K562 (cell line): ENCODE data around the gene POC1B. TPM values are rescaled to one million over a fixed set of nuclear protein-coding genes. Genes with fewer than 3 reads are reported as not detected.

ENCODE experiments used
- CCNT2 ChIP-seq: IDR thresholded peaks from 2 replicates; pipeline ENCODE4 v1.6.1; 2011; ENCODE audit warnings: borderline replicate concordance, low read depth, mild to moderate bottlenecking, moderate library complexity, mixed read lengths, low read length; ENCODE audit not compliant: insufficient read length; ENCODE audit errors: extremely low read depth
- CEBPB ChIP-seq: fragments of 450-650 bp; IDR thresholded peaks from 2 replicates; pipeline ENCODE4 v1.6.1; 2016; ENCODE audit warnings: missing genetic modification characterization, missing compliant biosample characterization
- CEBPG ChIP-seq, 3 experiments: fragments of 200-800 bp in 1 of 3; sonication (Bioruptor generic) in 1 of 3; sonication (generic) in 1 of 3; formaldehyde crosslinking in 1 of 3; IDR thresholded peaks in 2 of 3; conservative IDR thresholded peaks in 1 of 3; 2 replicates each; pipeline versions ENCODE4 v1.6.1 to v1.8.0; 2016 to 2022; ENCODE audit warnings: missing compliant biosample characterization in 2 of 3, missing genetic modification characterization in 2 of 3, mild to moderate bottlenecking in 1 of 3, missing genetic modification reagents in 1 of 3
- DNMT1 ChIP-seq: fragments of 450-650 bp; IDR thresholded peaks from 2 replicates; pipeline ENCODE4 v1.6.1; 2016; ENCODE audit warnings: antibody characterized with exemption, mild to moderate bottlenecking
- EHMT2 ChIP-seq: fragments of 450-650 bp; IDR thresholded peaks from 2 replicates; pipeline ENCODE4 v1.6.1; 2018; ENCODE audit warnings: antibody characterized with exemption
- ELF4 ChIP-seq: fragments of 450-650 bp; formaldehyde crosslinking; IDR thresholded peaks from 2 replicates; pipeline ENCODE4 v1.4.0; 2022; ENCODE audit warnings: missing genetic modification characterization
- EP300 ChIP-seq: IDR thresholded peaks from 2 replicates; pipeline ENCODE4 v1.6.1; 2012; ENCODE audit warnings: low read length, improper control_type of control experiment
- GABPB1 ChIP-seq: sonication (generic); formaldehyde crosslinking; IDR thresholded peaks from 2 replicates; pipeline ENCODE4 v1.8.0; 2022; ENCODE audit warnings: mild to moderate bottlenecking, missing genetic modification reagents
- GABPB2 ChIP-seq: fragments of 250-450 bp; sonication (Bioruptor Pico); conservative IDR thresholded peaks from 2 replicates; pipeline ENCODE4 v1.5.1; 2021; ENCODE audit warnings: mild to moderate bottlenecking
- L3MBTL2 ChIP-seq: fragments of 450-650 bp; IDR thresholded peaks from 2 replicates; pipeline ENCODE4 v1.6.1; 2016; ENCODE audit warnings: mild to moderate bottlenecking, moderate library complexity
- LCOR ChIP-seq: sonication (generic); formaldehyde crosslinking; IDR thresholded peaks from 2 replicates; pipeline ENCODE4 v1.8.0; 2022; ENCODE audit warnings: mild to moderate bottlenecking, missing genetic modification reagents
- MLX ChIP-seq, 2 experiments: fragments of 450-650 bp in 1 of 2; sonication (generic) in 1 of 2; formaldehyde crosslinking; conservative IDR thresholded peaks; 2 replicates each; pipeline versions ENCODE4 v1.4.0 to v1.8.1; 2020 to 2022; ENCODE audit warnings: mild to moderate bottlenecking in 1 of 2, missing genetic modification reagents in 1 of 2
- MTF1 ChIP-seq: fragments of 250-450 bp; sonication (Bioruptor Pico); IDR thresholded peaks from 2 replicates; pipeline ENCODE4 v1.9.0; 2021; ENCODE audit warnings: moderate library complexity, mild to moderate bottlenecking, inconsistent platforms, borderline replicate concordance
- NFRKB ChIP-seq: fragments of 450-650 bp; IDR thresholded peaks from 2 replicates; pipeline ENCODE4 v1.6.1; 2016; ENCODE audit warnings: low read depth
- NR2C1 ChIP-seq, 2 experiments: fragments of 450-650 bp; IDR thresholded peaks; 2 replicates each; pipeline ENCODE4 v1.6.1; 2017; ENCODE audit warnings: mild to moderate bottlenecking in 2 of 2, antibody characterized with exemption in 1 of 2, inconsistent platforms in 1 of 2, missing compliant biosample characterization in 1 of 2, missing genetic modification characterization in 1 of 2
- PHB2 ChIP-seq: fragments of 450-650 bp; IDR thresholded peaks from 2 replicates; pipeline ENCODE4 v1.6.1; 2017; ENCODE audit warnings: low read depth
- PKNOX1 ChIP-seq: fragments of 450-650 bp; IDR thresholded peaks from 2 replicates; pipeline ENCODE4 v1.6.1; 2016
- POLR3A ChIP-seq: IDR thresholded peaks from 2 replicates; pipeline ENCODE4 v1.6.1; 2011; ENCODE audit warnings: borderline replicate concordance, mild to moderate bottlenecking, moderate library complexity; ENCODE audit not compliant: insufficient read length, insufficient read depth; ENCODE audit errors: extremely low read depth
- POLR3G ChIP-seq: IDR thresholded peaks from 2 replicates; pipeline ENCODE4 v1.6.1; 2011; ENCODE audit not compliant: insufficient read length, insufficient replicate concordance; ENCODE audit errors: extremely low read depth
- RCOR1 ChIP-seq, 2 experiments: IDR thresholded peaks; 2 replicates each; pipeline ENCODE4 v1.6.1; 2012; ENCODE audit warnings: low read depth in 2 of 2, low read length in 2 of 2, borderline replicate concordance in 1 of 2, improper control_type of control experiment in 1 of 2
- SIX5 ChIP-seq, 2 experiments: IDR thresholded peaks; 2 replicates each; pipeline ENCODE4 v1.6.1; 2011; ENCODE audit warnings: low read length in 2 of 2, borderline replicate concordance in 1 of 2, low read depth in 1 of 2, mild to moderate bottlenecking in 1 of 2, moderate library complexity in 1 of 2; ENCODE audit not compliant: insufficient read depth in 1 of 2
- SMAD1 ChIP-seq: fragments of 150-350 bp; IDR thresholded peaks from 2 replicates; pipeline ENCODE4 v1.6.1; 2014; ENCODE audit warnings: low read length, low read depth; ENCODE audit not compliant: partially characterized antibody
- THAP12 ChIP-seq: fragments of 250-450 bp; sonication (Bioruptor Pico); IDR thresholded peaks from 2 replicates; pipeline ENCODE4 v1.9.0; 2021; ENCODE audit warnings: mild to moderate bottlenecking, inconsistent platforms
- ZC3H8 ChIP-seq: fragments of 450-650 bp; IDR thresholded peaks from 2 replicates; pipeline ENCODE4 v1.6.1; 2017
- ZNF586 ChIP-seq: fragments of 450-650 bp; formaldehyde crosslinking; conservative IDR thresholded peaks from 2 replicates; pipeline ENCODE4 v1.4.0; 2020; ENCODE audit warnings: mild to moderate bottlenecking, moderate library complexity
- ZNF830 ChIP-seq: fragments of 250-450 bp; sonication (Bioruptor Pico); IDR thresholded peaks from 2 replicates; pipeline ENCODE4 v1.5.0; 2021; ENCODE audit warnings: mild to moderate bottlenecking
- polyA plus RNA-seq, 8 experiments: library from polyadenylated mRNA; depleted of rRNA in 4 of 8; stranded (reverse) in 5 of 8; unstranded in 3 of 8; fragments of >200 nt; fragmentation: Nextera tagmentation in 2 of 8; fragmentation: Illumina TruSeq in 1 of 8; extraction: Ambion mirVana in 2 of 8; extraction: Trizol in 1 of 8; gene quantifications; 2 replicates each; pipeline versions ENCODE4 v1.2.1 to v1.2.3, GENCODE V29; 2011 to 2014; ENCODE audit warnings: inconsistent platforms in 1 of 8, missing spikeins in 1 of 8
- total RNA-seq, 7 experiments: library from RNA; depleted of rRNA in 6 of 7; stranded (reverse); fragments of >200 nt in 6 of 7; fragmentation: Illumina TruSeq in 2 of 7; extraction: Trizol in 2 of 7; gene quantifications; 2 replicates each; pipeline versions ENCODE4 v1.2.1 to v1.2.3, GENCODE V29; 2011 to 2021; ENCODE audit warnings: low replicate concordance in 1 of 7

The POC1B gene
- total and polyA plus RNA-seq, 9 of the 15 experiments (the other 6 are each of a cell fraction or from before 2014, with no cell fraction given): 4.5 to 16.1 (median 10.4) TPM

GRCh38 chr12:89566615-89567014 lies 40.8 kb upstream of the POC1B start (continued):
- peak; percentile 53; the same call in 1 of the 2 replicates for TF ChIP-seq EP300
- no peak for TF ChIP-seq SIX5 (IDR thresholded peaks at IDR 0.05; ENCODE audit: borderline replicate concordance in 1 of 2, insufficient read depth in 1 of 2, low read depth in 1 of 2, low read length in 2 of 2)
- no peak for TF ChIP-seq MLX (CRISPR knock-in tag; conservative IDR thresholded peaks at IDR 0.05)
- no peak for TF ChIP-seq L3MBTL2
- no peak for TF ChIP-seq NFRKB
- TF ChIP-seq GABPB2: no peak
- TF ChIP-seq PHB2: no peak
- no peak for TF ChIP-seq ZNF586 (CRISPR knock-in tag)
- no peak for TF ChIP-seq POLR3A
- no peak for TF ChIP-seq THAP12 (CRISPR knock-in tag)
- TF ChIP-seq ELF4: no peak
- TF ChIP-seq LCOR (CRISPR knock-in tag): no peak
- TF ChIP-seq GABPB1 (CRISPR knock-in tag): no peak
- TF ChIP-seq EHMT2: no peak; the same call in 1 of the 2 replicates
- TF ChIP-seq PKNOX1: peak; percentile 35; the same call in 1 of the 2 replicates
- peak; percentile 40; the same call in 1 of the 2 replicates for TF ChIP-seq CEBPB (tag)
- TF ChIP-seq CCNT2: no peak
- peak in 1 of 2 experiments; percentile 75; a peak in 2 of 4 replicates for TF ChIP-seq RCOR1 (IDR thresholded peaks at IDR 0.05; ENCODE audit: borderline replicate concordance in 1 of 2, low read depth in 2 of 2, low read length in 2 of 2)
- no peak for TF ChIP-seq POLR3G
- no peak for TF ChIP-seq ZNF830 (CRISPR knock-in tag)
- no peak for TF ChIP-seq SMAD1
- no peak for TF ChIP-seq ZC3H8
- no peak for TF ChIP-seq CEBPG (CRISPR knock-in tag; IDR thresholded peaks at IDR 0.05)
- peak; percentile 53 to 79; a peak in 2 of 4 replicates for TF ChIP-seq CEBPG (tag; conservative IDR thresholded peaks at IDR 0.05 in 1 of 2, IDR thresholded peaks at IDR 0.05 in 1 of 2)
- no peak for TF ChIP-seq DNMT1
- TF ChIP-seq NR2C1 (IDR thresholded peaks at IDR 0.05): peak; percentile 20; the same call in 1 of the 2 replicates
- no peak for TF ChIP-seq NR2C1 (tag; IDR thresholded peaks at IDR 0.05)
- no peak for TF ChIP-seq MTF1
